WTC11 (cell line): ENCODE results near the gene EEF2K. TPM values are rescaled to one million over a fixed set of nuclear protein-coding genes. Genes with fewer than 3 reads are reported as not detected.

Source experiments
- ATAC-seq: fragments of 200-7000 bp; cut with Tn5 transposase; 2 replicates; pipeline ENCODE4 v1.10.0; 2021; ENCODE audit warnings: mild to moderate bottlenecking, moderate library complexity
- CTCF ChIA-PET: fragments of 300-600 bp; sonication (Branson Sonifier 250); formaldehyde crosslinking; loops from one replicate; lab custom pipeline; 2021; ENCODE audit warnings: antibody characterized with exemption; lab: Charles Lee
- POLR2A ChIA-PET: fragments of 350-600 bp; sonication (Branson Sonifier 250); formaldehyde crosslinking; loops from one replicate; lab custom pipeline; 2021; ENCODE audit warnings: antibody characterized with exemption; lab: Charles Lee
- DNase-seq: peaks from one replicate; pipeline ENCODE4 v3.0.0; 2021; ENCODE audit warnings: low spot score
- H3K27ac Mint-ChIP-seq: 2 replicates; pipeline ENCODE4 v1.8.0; 2021; ENCODE audit warnings: mixed read lengths
- H3K27me3 Mint-ChIP-seq: 2 replicates; pipeline ENCODE4 v1.8.0; 2021; ENCODE audit warnings: low read depth, mild to moderate bottlenecking, moderate library complexity, mixed read lengths
- H3K36me3 Mint-ChIP-seq: 2 replicates; pipeline ENCODE4 v1.8.0; 2021; ENCODE audit warnings: mixed read lengths
- H3K4me1 Mint-ChIP-seq: 2 replicates; pipeline ENCODE4 v1.8.0; 2022; ENCODE audit warnings: mixed read lengths
- H3K4me3 Mint-ChIP-seq: 2 replicates; pipeline ENCODE4 v1.8.0; 2021; ENCODE audit warnings: mild to moderate bottlenecking, moderate library complexity, mixed read lengths
- H3K9me3 Mint-ChIP-seq: 2 replicates; pipeline ENCODE4 v1.8.0; 2021; ENCODE audit warnings: mixed read lengths
- ATF3 ChIP-seq: sonication (generic); formaldehyde crosslinking; conservative IDR thresholded peaks from 2 replicates; pipeline ENCODE4 v1.8.1; 2022; ENCODE audit warnings: mild to moderate bottlenecking, missing genetic modification reagents
- CTCF ChIP-seq: fragments of 200-600 bp; IDR thresholded peaks from 2 replicates; pipeline ENCODE4 v1.8.0; 2022; ENCODE audit warnings: antibody characterized with exemption
- E2F5 ChIP-seq: sonication (generic); formaldehyde crosslinking; IDR thresholded peaks from 2 replicates; pipeline ENCODE4 v1.8.1; 2022; ENCODE audit warnings: mild to moderate bottlenecking, moderate library complexity, missing genetic modification reagents
- MLX ChIP-seq: sonication (generic); formaldehyde crosslinking; IDR thresholded peaks from 2 replicates; pipeline ENCODE4 v1.8.1; 2023; ENCODE audit warnings: mild to moderate bottlenecking, missing genetic modification reagents, moderate library complexity
- MXD4 ChIP-seq: fragments of 250-450 bp; sonication (Bioruptor Pico); IDR thresholded peaks from 2 replicates; pipeline ENCODE4 v1.8.0; 2021; ENCODE audit warnings: mild to moderate bottlenecking, moderate library complexity, borderline replicate concordance
- NFYB ChIP-seq: sonication (generic); formaldehyde crosslinking; conservative IDR thresholded peaks from 2 replicates; pipeline ENCODE4 v1.8.0; 2022; ENCODE audit warnings: low read depth, missing genetic modification reagents
- NR1H2 ChIP-seq: sonication (generic); formaldehyde crosslinking; IDR thresholded peaks from 2 replicates; pipeline ENCODE4 v1.9.0; 2021; ENCODE audit warnings: mild to moderate bottlenecking, moderate library complexity, missing genetic modification reagents
- PREB ChIP-seq: sonication (generic); formaldehyde crosslinking; IDR thresholded peaks from 2 replicates; pipeline ENCODE4 v1.8.1; 2022; ENCODE audit warnings: mild to moderate bottlenecking, missing genetic modification reagents, moderate library complexity, borderline replicate concordance
- RORB ChIP-seq: fragments of 250-450 bp; sonication (Bioruptor Pico); IDR thresholded peaks from 2 replicates; pipeline ENCODE4 v1.9.0; 2021; ENCODE audit warnings: mild to moderate bottlenecking
- SOX15 ChIP-seq: fragments of 250-450 bp; sonication (Bioruptor Pico); IDR thresholded peaks from 2 replicates; pipeline ENCODE4 v1.9.0; 2021; ENCODE audit warnings: mild to moderate bottlenecking
- SP1 ChIP-seq: sonication (generic); formaldehyde crosslinking; conservative IDR thresholded peaks from 2 replicates; pipeline ENCODE4 v1.8.1; 2022; ENCODE audit warnings: missing genetic modification reagents
- TCF7 ChIP-seq: sonication (generic); formaldehyde crosslinking; IDR thresholded peaks from 2 replicates; pipeline ENCODE4 v1.8.0; 2022; ENCODE audit warnings: mild to moderate bottlenecking, low read depth, missing genetic modification reagents, moderate library complexity
- TEAD1 ChIP-seq: sonication (generic); formaldehyde crosslinking; IDR thresholded peaks from 2 replicates; pipeline ENCODE4 v1.8.0; 2022; ENCODE audit warnings: mild to moderate bottlenecking, missing genetic modification reagents
- TEAD4 ChIP-seq: sonication (generic); formaldehyde crosslinking; IDR thresholded peaks from 2 replicates; pipeline ENCODE4 v1.8.0; 2022; ENCODE audit warnings: mild to moderate bottlenecking, missing genetic modification reagents
- TP53 ChIP-seq: sonication (generic); formaldehyde crosslinking; IDR thresholded peaks from 2 replicates; pipeline ENCODE4 v1.8.1; 2023; ENCODE audit warnings: mild to moderate bottlenecking, missing genetic modification reagents
- USF1 ChIP-seq: sonication (generic); formaldehyde crosslinking; IDR thresholded peaks from 2 replicates; pipeline ENCODE4 v1.8.0; 2022; ENCODE audit warnings: mild to moderate bottlenecking, missing genetic modification reagents
- USF2 ChIP-seq: sonication (generic); formaldehyde crosslinking; IDR thresholded peaks from 2 replicates; pipeline ENCODE4 v1.8.1; 2023; ENCODE audit warnings: mild to moderate bottlenecking, missing genetic modification reagents, moderate library complexity
- ZNF121 ChIP-seq: sonication (generic); formaldehyde crosslinking; IDR thresholded peaks from 2 replicates; pipeline ENCODE4 v1.8.0; 2023; ENCODE audit warnings: missing genetic modification reagents
- ZNF281 ChIP-seq: sonication (generic); formaldehyde crosslinking; IDR thresholded peaks from 2 replicates; pipeline ENCODE4 v1.8.0; 2023; ENCODE audit warnings: mild to moderate bottlenecking, missing genetic modification reagents
- ZNF671 ChIP-seq: fragments of 250-450 bp; sonication (Bioruptor Pico); IDR thresholded peaks from 2 replicates; pipeline ENCODE4 v1.8.0; 2021; ENCODE audit warnings: mild to moderate bottlenecking
- total RNA-seq: library from RNA; stranded (reverse); gene quantifications from 3 replicates; pipeline ENCODE4 v1.2.3, GENCODE V29; 2021

Gene EEF2K
- total RNA-seq, 1 experiment from 2014 or later = 26.7 TPM

- TF ChIP-seq ATF3 (CRISPR knock-in tag) (no peak), USF1 (CRISPR knock-in tag) (no peak), USF2 (no peak), CTCF (no peak), RORB (no peak), ZNF281 (CRISPR knock-in tag) (no peak), TEAD1 (CRISPR knock-in tag) (no peak), NR1H2 (CRISPR knock-in tag) (no peak), E2F5 (no peak), ZNF671 (CRISPR knock-in tag) (no peak)
- DNase-seq = no peak
- Mint-ChIP-seq H3K27ac (no peak overlapping the region), H3K4me3 (no peak overlapping the region), H3K27me3 (no peaks in the 10 kb centered on the region), H3K9me3 (no peaks in the 10 kb centered on the region), H3K36me3 (peaks cover 57% of the 10 kb centered on the region), H3K4me1 (no peaks in the 10 kb centered on the region)
- POLR2A ChIA-PET = no interaction called here
- CTCF ChIA-PET = interaction anchor here (0.9 kb wide), 1 partner anchor 13 kb away, joined by 3 read pairs; no protein-coding TSS in a partner anchor
- no peak for ATAC-seq
These were observed 107.1 kb downstream of the EEF2K start for GRCh38 chr16:22312897-22313781.

GRCh38 chr16:22313876-22314470 is 107.9 kb downstream of the EEF2K start:
- H3K4me1 Mint-ChIP-seq = no peaks in the 10 kb centered on the region
- no peak overlapping the region for H3K27ac Mint-ChIP-seq
- POLR2A ChIA-PET = no interaction called here
- H3K27me3 Mint-ChIP-seq = no peaks in the 10 kb centered on the region
- no peak overlapping the region for H3K4me3 Mint-ChIP-seq
- ATAC-seq (no peak), DNase-seq (no peak)
- peaks cover 61% of the 10 kb centered on the region for H3K36me3 Mint-ChIP-seq
- CTCF ChIA-PET = interaction anchor here (0.9 kb wide), 1 partner anchor 14 kb away, joined by 3 read pairs; no protein-coding TSS in a partner anchor
- TF ChIP-seq SOX15 (no peak), TP53 (no peak), ZNF121 (CRISPR knock-in tag) (no peak), NFYB (CRISPR knock-in tag) (no peak), PREB (CRISPR knock-in tag) (no peak), TCF7 (no peak), MLX (no peak), SP1 (CRISPR knock-in tag) (no peak), TEAD4 (CRISPR knock-in tag) (no peak), NR1H2 (CRISPR knock-in tag) (no peak), MXD4 (CRISPR knock-in tag) (no peak)
- H3K9me3 Mint-ChIP-seq = no peaks in the 10 kb centered on the region
